GM18507 (cell line): ENCODE measurements around the gene ECHS1.
A peak's percentile ranks its signal among the peaks of the same experiment; 100 is the strongest.
"Not testable (repeated sequence)": the region's sequence is repeated elsewhere in the genome, so short reads cannot be mapped to it uniquely, and the experiment has no call there.

Experiments
- DNase-seq: peaks from one replicate; pipeline ENCODE4 v3.0.0; 2011; ENCODE audit warnings: low read depth; ENCODE audit not compliant: insufficient read length; ENCODE audit errors: extremely low spot score
- FAIRE-seq: peaks from 2 replicates; lab custom pipeline; 2011; peaks lifted over from hg19 to GRCh38; lab: Jason Lieb, UNC

Gene ECHS1

DNA sequence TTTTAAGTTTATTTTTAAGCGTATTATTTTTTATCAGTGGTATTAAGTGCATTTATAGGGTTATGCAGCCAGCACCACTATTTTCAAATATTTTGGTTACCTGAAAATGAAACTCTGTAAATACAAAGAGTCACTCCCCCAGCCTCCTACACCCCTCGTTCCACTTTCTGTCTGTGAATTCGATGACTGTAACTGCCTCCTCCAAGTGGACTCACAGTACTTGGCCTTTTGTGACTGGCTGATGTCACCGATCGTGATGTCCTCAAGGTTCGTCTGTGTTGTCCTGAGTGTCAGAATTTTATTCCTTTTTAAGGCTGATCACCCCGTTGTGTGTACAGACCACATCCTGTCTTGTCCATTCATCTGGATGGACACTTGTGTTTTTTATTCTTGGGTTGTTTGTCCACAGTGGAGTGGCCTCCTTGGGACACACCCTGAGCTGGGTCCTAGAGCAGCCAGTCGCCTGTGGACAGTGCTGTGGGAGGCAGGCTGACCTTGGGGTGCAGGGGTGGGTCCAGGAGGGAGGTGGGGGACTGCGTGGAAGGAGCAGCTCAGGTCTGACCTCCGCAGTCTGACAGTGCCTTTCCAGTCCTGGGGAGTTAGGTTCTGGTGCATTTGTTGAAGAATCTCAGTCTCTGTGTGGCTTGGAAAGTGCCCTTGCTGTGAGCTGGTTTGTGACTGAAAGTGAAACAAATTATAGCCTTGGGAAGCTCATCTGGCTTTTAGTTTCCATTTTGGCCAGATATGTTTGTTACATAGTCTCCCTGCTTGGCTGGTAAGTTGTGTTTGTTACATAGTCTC is 27.7 kb upstream of the ECHS1 start:
- DNase-seq (no peak), FAIRE-seq (peak; percentile 94)

DNA sequence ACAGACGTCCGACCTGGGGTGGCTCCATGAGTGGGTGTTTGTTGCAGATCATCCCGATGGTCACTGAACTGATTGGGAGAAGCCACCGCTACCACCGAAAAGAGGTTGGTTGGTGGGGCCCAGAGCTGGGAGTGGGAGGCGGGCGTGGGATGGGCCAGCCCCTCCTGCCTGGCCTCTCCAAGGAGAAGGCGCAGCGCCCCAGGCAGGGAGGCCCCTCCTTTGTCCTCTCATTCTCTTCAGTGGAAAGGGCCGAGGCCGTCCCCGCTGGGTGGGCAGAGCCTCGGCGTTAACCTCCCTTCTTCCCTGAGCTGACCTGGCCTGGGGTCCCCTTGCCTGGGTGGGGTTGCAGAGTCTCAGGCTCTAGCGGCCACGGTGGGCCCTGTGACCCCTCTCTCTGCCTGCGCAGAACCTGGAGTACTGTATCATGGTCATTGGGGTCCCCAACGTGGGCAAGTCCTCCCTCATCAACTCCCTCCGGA is 26.0 kb upstream of the ECHS1 start:
- FAIRE-seq, result no peak
- DNase-seq, result no peak

DNA sequence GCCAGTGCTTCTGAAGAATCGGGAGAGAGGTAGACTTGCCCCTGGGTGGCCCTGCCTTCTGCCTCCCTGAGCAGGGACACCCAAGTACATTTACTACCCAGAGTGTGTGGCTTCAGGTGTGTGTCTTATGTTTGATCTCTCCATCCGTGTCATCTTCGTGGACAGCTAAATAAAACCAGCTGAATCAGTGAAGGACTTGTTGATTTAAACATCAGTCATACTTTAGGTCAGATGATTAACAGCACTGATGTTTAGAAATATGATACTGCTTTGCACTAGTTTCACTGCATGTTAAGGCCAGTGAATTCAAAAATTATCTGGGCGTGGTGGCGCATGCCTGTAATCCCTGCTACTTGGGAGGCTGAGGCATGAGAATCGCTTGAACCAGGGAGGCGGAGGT is 24.8 kb upstream of the ECHS1 start:
- DNase-seq, result no peak
- no peak for FAIRE-seq

DNA sequence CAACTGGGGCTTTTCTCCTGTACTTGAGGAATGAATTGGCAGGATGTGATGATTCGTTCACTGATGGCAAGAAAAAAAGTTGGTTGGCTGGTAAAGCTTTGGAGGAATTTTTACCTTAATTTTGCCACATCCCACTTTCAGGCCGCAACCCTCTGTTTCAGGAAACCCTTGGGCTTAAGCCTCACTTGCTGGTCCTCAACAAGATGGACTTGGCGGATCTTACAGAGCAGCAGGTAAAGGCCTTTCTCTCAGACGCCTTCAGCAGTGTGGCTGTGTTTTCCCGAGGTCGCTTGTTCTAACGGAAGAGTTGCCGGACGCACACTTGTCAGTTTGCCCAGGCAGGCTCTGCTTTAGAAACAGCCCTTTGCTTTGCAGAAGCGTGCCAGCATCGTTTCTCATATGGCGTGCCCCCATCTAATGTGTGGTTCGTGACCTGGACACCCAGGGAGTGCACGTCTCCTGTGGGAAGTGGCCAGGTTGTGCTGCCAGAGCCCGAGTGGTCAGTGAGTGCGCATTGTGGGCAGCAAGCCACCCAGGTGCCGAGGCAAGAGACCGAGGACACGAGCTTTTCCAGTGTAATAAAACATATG is 23.0 kb upstream of the ECHS1 start:
- FAIRE-seq, result no peak

DNA sequence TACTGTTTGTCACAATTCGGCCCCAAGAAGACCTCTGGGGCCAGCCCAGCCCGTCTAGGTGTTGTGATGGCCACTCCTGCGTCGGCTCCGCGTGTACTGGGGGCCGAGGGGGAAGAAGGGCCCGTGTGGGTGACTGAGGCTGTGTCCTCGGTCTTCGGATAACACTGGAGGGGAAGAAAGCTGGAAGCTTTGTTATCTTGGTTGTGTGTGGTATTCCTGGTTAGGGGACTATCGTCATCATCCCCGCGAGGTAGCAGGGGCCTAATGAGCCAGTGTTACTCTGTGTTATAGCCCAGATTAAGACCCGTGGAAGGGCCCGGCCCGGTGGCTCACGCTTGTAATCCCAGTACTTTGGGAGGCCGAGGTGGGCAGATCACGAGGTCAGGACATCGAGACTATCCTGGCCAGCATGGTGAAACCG is 21.7 kb upstream of the ECHS1 start:
- DNase-seq (no peak), FAIRE-seq (no peak)

More for the DNA sequence above, 23.0 kb upstream of the ECHS1 start:
- no peak for DNase-seq

DNA sequence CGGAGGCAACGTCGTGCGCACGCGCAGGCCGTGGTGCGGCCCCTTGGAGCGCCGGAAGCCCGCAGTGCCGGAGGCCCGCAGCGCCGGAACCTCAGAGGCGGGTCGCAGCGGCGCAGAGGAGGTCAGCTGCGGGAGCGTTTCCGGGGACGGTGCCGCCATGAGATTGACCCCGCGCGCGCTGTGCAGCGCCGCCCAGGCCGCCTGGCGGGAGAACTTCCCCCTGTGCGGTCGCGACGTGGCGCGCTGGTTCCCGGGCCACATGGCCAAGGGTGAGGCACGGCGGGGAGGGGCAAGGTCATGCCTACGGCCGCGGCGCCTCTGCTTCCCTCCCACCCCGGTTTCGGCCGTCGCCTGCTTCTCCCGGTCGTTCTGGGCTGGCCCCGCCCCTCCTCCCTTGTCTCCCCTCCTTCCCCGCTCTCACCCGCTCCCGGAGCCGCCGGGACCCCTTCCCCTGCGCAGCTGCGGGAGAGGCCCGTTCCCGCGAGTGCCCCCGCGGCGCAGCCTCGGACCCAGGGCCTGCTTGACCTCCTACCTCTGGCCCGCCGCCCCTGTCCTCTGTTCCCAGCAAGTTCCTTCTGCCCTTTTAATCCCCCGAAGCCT is 21.0 kb upstream of the ECHS1 start, which contains the start of gene MTG1:
Gene MTG1, plus strand, starts transcription at position 94 of the 600 bp plus-strand sequence. Its CDS starts 64 bp downstream, at position 158.
- peak; percentile 91 for DNase-seq
- FAIRE-seq, result no peak

DNA sequence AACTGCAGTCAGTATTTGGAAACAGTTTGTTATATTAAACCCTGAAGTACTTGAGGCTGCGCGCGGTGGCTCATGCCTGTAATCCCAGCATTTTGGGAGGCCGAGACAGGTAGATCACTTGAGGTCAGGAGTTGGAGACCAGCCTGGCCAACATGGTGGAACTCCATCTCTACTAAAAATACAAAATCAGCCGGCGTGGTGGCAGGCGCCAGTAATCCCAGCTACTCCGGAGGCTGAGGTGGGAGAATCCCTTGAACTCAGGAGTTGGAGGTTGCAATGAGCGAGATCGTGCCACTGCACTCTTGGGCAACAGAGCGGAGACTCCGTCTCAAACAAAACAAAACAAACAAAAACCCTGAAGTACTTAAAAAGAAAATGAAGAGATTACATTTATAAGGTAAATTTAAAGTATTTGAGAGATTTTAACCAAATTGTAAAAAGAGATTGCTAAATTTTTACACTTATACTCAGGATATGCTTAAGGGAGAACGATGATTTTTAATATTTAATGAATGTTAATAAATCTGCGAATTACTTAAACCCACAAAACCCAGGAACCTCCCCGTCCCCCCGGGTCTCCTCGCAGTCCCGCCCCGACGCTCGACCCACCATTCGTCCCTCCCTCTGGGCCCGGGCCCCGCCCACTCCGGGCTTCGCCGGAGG is 20.4 kb upstream of the ECHS1 start:
- DNase-seq (no peak), FAIRE-seq (peak; percentile 96)

DNA sequence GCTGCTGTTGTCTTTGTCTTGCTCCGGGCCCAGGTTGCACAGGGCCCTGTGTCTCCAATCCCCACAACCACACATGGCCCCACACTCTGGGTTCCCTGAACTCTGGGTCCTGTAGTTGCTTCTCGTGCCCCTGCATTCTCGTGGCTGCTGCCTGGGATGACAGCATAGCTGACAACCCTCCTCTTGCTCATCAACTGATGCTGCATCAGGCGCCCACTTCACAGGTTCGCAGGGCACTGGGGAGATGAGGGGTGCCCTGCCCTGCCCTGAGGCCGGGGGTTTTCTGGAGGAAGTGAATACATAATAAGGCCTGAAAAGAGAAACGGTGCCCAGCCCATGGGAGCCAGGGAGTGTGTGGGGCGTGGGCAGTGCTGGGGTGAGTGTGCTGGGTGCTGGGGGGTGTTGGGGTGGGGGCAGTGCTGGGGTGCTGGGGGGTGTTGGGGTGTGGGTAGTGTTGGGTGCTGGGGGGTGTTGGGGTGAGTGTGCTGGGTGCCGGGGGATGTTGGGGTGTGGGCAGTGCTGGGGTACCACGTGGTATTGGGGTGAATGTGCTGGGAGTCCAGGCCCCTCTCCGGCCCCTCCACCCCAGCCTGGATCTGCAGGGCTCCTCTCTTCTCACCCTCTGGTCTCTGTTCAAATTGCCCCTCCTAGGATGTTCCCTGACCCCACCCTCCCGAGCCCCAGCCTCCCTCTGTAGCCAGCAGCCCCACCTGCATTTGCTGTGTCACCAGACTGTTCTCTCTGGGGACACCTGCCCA is 18.8 kb upstream of the ECHS1 start:
- FAIRE-seq (no peak), DNase-seq (no peak)

DNA sequence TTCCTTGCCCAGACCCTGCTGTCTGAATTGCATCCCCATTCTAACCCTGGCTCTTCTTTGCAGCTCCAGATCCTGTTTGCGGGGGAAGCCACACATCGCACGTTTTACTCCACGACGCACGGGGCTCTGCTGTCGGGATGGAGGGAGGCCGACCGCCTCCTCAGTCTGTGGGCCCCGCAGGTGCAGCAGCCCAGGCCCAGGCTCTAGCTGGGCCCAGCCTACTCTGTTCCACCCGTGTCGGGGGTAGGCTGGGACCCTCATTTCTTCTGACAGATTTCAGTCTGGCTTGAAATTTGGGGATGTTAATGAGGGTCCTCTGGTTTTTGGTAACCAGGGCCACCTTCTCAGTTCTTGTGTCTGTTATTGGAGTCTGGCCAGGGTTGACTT is 18.1 kb upstream of the ECHS1 start:
- FAIRE-seq (no peak), DNase-seq (no peak)

DNA sequence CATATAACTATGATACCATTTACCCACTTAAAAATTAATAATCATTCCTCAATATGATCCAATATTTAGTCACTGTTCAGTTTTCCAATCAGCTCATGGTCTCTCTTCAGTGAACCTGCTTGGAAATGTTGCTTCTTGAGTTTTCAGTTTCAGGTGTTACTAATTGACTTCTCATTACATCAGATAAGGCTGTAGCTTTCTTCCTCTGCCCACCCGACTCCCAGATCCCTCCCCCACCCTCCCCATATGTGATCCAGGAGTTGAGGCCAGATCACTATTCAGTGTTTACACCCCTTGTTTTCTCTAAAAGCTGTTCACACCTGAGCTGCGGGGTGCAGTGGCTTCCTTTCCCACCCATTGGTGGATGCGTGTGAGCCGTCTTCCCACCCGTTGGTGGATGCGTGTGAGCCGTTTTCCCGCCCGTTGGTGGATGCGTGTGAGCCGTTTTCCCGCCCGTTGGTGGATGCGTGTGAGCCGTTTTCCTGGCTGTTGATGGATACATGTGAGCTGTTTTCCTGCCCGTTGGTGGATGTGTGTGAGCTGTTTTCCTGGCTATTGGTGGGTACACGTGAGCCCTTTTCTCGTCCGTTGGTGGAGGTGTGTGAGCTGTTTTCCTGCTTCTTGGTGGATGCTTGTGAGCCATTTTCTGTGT is 17.6 kb upstream of the ECHS1 start:
- no peak for FAIRE-seq

DNA sequence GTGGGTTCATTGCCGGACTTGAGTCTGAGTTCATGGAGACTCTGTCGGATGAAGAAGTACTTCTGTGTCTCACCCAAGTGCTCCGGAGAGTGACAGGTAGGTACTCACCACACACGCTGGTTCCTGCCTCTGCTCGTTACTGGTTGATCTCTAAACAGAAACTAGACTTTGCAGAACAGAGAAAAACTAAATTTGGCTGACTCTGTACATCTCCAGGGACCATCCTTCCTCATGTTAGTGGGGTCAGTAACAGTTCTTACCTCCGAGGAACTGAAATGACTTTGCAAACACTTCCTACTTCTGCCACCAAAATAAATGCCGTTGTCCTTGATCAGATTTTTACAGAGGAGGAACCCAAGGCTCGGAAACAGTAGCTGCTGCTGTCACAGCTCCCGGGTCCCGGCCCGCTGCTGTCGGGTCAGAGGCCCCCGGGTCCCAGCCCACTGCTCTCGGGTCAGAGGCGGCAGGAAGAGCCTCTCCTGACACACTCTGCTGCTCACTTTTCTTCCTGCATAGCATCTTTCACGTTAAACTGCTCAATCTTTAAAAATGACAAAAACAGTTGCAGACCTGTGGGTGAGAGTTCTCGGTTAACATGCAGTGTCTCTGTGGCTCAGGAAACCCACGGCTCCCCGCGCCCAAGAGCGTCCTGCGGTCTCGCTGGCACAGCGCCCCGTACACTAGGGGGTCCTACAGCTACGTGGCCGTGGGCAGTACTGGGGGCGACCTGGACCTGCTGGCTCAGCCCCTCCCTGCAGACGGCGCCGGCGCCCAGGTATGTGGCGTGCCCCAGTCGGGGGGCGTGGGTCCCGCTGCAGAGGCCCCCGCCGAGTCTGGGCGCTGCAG is 16.0 kb upstream of the ECHS1 start:
- peak; percentile 58 for DNase-seq
- FAIRE-seq, result peak; percentile 100

More for the DNA sequence above, 17.6 kb upstream of the ECHS1 start:
- DNase-seq, result no peak

DNA sequence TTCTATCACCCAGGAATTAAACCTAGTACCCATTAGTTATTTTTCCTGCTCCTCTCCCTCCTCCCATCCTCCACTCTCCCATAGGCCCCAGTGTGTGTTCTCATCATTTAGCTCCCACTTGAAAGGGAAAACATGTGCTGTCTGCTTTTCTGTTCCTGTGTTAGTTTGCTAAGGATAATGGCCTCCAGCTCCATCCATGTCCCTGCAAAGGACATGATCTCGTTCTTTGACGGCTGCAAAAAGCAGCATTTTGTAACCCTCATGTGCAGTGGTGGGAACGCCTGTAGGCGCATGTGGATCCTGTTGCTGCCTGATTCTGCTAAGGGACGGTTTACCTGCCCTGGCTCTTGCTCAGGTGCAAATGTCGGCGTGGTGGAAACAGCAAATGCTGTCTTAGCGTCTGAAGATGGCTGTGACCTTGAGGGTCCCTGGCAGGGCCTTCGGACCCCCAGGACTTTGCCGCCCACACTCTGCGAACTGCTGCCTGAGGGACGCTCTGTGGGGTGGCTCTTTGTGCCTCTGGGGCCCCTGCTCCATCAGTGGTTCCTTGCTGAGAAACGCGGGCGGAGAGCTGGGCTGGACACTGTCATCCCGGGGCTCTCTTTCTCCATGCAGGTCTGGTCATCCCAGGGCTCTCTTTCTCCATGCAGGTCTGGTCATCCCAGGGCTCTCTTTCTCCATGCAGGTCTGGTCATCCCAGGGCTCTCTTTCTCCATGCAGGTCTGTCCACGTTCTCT is 15.2 kb upstream of the ECHS1 start:
- DNase-seq (no peak), FAIRE-seq (peak; percentile 81)

DNA sequence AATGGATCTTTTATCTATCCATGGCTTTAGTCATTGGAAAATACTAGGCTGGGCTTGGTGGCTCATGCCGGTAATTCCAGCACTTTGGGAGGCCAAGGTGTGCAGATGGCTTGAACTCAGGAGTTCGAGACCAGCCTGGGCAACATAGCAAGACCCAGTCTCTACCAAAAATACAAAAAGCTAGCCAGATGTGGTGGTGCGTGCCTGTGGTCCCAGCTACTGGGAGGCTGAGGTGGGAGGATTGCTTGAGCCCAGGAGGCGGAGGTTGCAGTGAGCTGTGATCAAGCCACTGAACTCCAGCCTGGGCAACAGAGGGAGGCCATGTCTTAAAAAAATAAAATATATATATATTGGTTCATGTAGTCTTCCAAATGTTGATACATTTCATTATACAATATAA is 13.8 kb upstream of the ECHS1 start:
- not testable (repeated sequence) for DNase-seq, FAIRE-seq

DNA sequence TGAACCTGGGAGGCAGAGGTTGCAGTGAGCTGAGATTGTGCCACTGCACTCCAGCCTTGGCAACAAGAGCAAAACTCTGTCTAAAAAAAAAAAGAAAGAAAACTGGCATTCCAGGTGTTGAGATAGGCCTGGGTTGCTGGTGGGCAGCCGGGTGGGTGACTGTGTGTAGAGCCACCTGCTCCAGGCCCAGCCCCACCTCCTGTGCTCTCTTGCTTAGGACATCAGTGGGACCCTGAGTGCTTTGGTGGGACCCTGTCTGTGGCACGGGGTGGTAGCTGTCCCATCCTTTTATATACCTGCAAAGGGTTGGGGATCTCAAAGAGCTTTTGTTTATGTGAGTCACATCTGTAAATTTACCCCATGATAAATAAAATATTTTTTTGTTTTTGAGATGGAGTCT is 12.1 kb upstream of the ECHS1 start:
- DNase-seq (no peak), FAIRE-seq (no peak)

DNA sequence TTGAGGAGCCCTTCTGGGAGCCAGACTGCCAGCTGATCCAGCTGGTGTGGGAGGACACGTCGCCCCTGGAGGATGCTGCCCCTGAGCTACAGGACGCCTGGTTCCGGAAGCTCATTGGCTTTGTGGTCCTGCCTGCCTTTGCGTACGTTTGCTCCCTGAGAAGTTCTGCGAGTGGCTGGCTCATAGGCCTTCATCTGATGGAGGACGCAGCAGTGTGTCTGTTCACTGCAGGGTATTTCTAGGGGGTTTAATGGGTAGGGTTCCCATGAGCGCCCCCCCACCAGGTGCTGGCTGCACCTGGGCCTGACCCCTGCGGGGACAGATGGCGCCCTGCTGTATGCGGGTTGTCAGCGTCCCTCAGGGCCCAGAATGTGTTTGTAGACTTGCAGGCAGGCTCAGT is 10.9 kb upstream of the ECHS1 start:
- no peak for FAIRE-seq
- DNase-seq, result no peak

DNA sequence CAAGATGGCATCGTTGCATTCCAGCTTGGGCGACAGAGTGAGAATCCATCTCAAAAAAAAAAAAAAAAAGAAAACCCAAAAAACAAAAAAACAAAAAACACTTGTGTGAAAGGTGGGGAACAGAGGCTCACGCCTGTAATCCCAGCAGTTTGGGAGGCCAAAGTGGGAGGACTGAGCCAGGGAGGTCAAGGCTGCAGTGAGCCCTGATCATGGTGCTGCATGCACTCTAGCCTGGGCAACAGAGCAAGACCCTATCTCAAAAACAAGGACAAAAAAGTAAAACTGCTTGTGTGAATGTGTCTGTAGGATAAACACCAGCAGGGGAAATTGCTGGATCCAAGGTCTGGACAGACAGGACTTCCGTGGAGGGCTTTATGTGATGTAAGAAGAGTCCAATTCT is 10.4 kb upstream of the ECHS1 start:
- no peak for DNase-seq
- FAIRE-seq, result no peak

DNA sequence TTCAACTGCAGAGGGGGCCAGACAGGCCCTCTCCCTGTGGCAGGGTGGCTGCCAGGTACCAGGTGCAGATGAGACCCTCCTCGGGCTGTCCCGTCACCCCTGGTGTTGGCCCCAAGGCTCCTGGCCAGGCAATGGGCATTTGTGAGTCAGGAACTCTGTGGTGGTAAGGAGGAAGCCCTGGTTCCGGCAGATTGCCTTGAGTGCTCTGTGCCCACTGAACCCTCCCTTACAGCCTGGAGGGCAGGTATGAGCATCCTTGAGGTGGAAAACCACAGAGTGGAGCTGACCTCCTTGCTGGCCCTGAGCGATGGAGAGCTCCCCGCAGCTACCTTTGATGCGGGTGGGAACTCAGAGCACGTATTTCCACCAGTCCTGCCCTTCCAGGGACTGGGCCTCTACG is 7.9 kb upstream of the ECHS1 start:
- FAIRE-seq, result no peak
- no peak for DNase-seq
